ENCODE measurements around the gene SH3BP5. TPM values are rescaled to one million over a fixed set of nuclear protein-coding genes. Genes with fewer than 3 reads are reported as not detected.

The SH3BP5 gene
- total and polyA plus RNA-seq, 2 donors (not counting 1 experiment from before 2014, with no cell fraction given) = 76.6 to 92.3 TPM

DNA sequence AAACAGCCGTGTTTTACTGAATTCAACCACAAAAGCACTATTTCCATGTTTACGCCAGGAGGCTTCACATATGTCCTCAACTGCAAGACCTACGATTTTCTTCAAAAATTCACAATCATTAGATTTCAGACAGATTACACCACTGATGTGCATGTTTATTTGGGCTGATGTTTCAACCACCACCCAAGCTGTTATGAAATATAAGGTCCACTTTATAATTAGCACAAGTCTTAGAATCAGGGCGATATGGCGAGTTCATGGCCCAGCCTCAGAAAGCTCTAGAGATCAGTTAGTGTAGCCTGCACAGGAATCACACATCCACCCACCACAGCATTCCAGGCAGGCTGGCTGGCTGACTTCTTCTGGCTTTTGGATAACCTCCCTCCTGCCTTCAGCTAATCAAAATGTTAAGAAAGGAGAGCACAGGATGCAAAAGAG lies 15.4 kb downstream of the SH3BP5 start:
- no peak for ATAC-seq (ENCODE audit: low read depth)
- peaks cover 85% of the 10 kb centered on the region for H4K20me1 ChIP-seq (ENCODE audit: control insufficient read depth, insufficient read depth, low read length, poor library complexity, severe bottlenecking)
- Mint-ChIP-seq H3K27ac (peak overlapping the region; percentile 85), H3K4me1 (peaks cover 84% of the 10 kb centered on the region), H3K27me3 (no peaks in the 10 kb centered on the region), H3K4me3 (peak overlapping the region; percentile 50), H3K9me3 (ENCODE audit: insufficient read depth) (no peaks in the 10 kb centered on the region)
- H3K4me1 ChIP-seq (ENCODE audit: control insufficient read depth in 2 of 2, insufficient read depth in 2 of 2, low read length in 2 of 2) = peaks cover 72 to 76% of the 10 kb centered on the region in 2 donors
- ChIA-PET POLR2A (interaction anchor here (2.0 kb wide), 1 partner anchor 12 kb away, joined by 10 read pairs; no protein-coding TSS in a partner anchor), CTCF (interaction anchor here (0.8 to 1.9 kb wide), 8 partner anchors 9 to 63 kb away, joined by 3 to 9 read pairs (median 4); no protein-coding TSS in a partner anchor)
- peak overlapping the region; percentile 45 for H3K4me2 ChIP-seq (replicated peaks; ENCODE audit: low read depth, low read length, poor library complexity, severe bottlenecking)
- H2AFZ ChIP-seq (ENCODE audit: insufficient read depth, low read depth, low read length, poor library complexity, severe bottlenecking) = no peak overlapping the region
- no peaks in the 10 kb centered on the region for H3K27me3 ChIP-seq (replicated peaks in 1 of 4; ENCODE audit: control extremely low read depth in 1 of 4, control insufficient read depth in 3 of 4, insufficient read depth in 4 of 4, low read length in 3 of 4)
- WGBS (ENCODE audit: insufficient coverage) = 87% methylated on average over 3 of the region's 5 CpGs
- peaks cover 0 to 10% of the 10 kb centered on the region in 2 experiments for H3K36me3 ChIP-seq (replicated peaks in 1 of 2; ENCODE audit: control extremely low read depth in 1 of 2, control insufficient read depth in 1 of 2, extremely low read depth in 1 of 2, insufficient read depth in 2 of 2, low read length in 1 of 2)
- no peaks in the 10 kb centered on the region for H3K9me3 ChIP-seq (ENCODE audit: control extremely low read depth in 1 of 3, control insufficient read depth in 2 of 3, insufficient read depth in 1 of 3, low read length in 2 of 3)
- no peak overlapping the region for H3K9ac ChIP-seq (ENCODE audit: low read length)
- TF ChIP-seq, protein P1, sequence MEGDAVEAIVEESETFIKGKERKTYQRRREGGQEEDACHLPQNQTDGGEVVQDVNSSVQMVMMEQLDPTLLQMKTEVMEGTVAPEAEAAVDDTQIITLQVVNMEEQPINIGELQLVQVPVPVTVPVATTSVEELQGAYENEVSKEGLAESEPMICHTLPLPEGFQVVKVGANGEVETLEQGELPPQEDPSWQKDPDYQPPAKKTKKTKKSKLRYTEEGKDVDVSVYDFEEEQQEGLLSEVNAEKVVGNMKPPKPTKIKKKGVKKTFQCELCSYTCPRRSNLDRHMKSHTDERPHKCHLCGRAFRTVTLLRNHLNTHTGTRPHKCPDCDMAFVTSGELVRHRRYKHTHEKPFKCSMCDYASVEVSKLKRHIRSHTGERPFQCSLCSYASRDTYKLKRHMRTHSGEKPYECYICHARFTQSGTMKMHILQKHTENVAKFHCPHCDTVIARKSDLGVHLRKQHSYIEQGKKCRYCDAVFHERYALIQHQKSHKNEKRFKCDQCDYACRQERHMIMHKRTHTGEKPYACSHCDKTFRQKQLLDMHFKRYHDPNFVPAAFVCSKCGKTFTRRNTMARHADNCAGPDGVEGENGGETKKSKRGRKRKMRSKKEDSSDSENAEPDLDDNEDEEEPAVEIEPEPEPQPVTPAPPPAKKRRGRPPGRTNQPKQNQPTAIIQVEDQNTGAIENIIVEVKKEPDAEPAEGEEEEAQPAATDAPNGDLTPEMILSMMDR (IDR thresholded peaks at IDR 0.05) = no peak
- no peak for TF ChIP-seq EZH2 (IDR thresholded peaks at IDR 0.05; ENCODE audit: borderline replicate concordance, insufficient read depth, low read depth, low read length, poor library complexity, severe bottlenecking)
- H3K27ac ChIP-seq (ENCODE audit: low read length in 2 of 2) = peak overlapping the region; percentile 18 to 71
- H3K79me2 ChIP-seq (ENCODE audit: control insufficient read depth, insufficient read depth, low read length) = peaks cover 100% of the 10 kb centered on the region
- H3K4me3 ChIP-seq (ENCODE audit: control extremely low read depth in 1 of 5, extremely low read depth in 1 of 5, insufficient read depth in 1 of 5, low read depth in 2 of 5, low read length in 4 of 5) = no peak overlapping the region
- intact Hi-C loops (cut with micrococcal nuclease) = loop anchor here (2.0 kb wide), 1 partner anchor 14 kb away; no protein-coding TSS in a partner anchor
- DNase-seq = no peak

DNA sequence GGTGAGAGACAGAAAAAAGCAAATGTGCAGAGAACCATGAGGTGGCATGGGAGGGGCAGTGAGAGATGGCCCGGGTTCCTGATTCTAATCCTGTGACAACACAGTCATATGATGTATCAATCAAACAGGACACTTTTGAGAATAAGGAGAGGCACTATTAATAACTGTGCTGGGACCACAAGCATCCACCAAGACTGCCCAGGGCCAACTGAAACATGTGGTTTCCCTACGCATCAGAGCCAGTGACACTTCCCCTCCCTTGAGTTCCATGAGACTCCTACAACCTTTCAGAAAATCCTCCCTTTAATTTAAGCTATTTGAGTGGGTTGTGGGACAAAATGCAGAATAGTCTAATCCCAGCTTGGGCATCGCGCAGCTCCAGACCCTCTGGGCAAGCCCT lies 17.4 kb downstream of the SH3BP5 start:
- POLR2A ChIA-PET = no interaction called here
- Mint-ChIP-seq H3K27me3 (no peaks in the 10 kb centered on the region), H3K4me3 (peak overlapping the region; percentile 26), H3K4me1 (peaks cover 81% of the 10 kb centered on the region), H3K27ac (peak overlapping the region; percentile 76), H3K9me3 (ENCODE audit: insufficient read depth) (no peaks in the 10 kb centered on the region)
- CTCF ChIA-PET = interaction anchor here (0.8 to 1.5 kb wide), 2 partner anchors 18 to 41 kb away, joined by 3 to 4 read pairs; partner anchors contain the start of gene SH3BP5
- Histone ChIP-seq H3K4me2 (replicated peaks; ENCODE audit: low read depth, low read length, poor library complexity, severe bottlenecking) (peak overlapping the region; percentile 32), H4K20me1 (ENCODE audit: control insufficient read depth, insufficient read depth, low read length, poor library complexity, severe bottlenecking) (peaks cover 84% of the 10 kb centered on the region), H3K27me3 (replicated peaks in 1 of 4; ENCODE audit: control extremely low read depth in 1 of 4, control insufficient read depth in 3 of 4, insufficient read depth in 4 of 4, low read length in 3 of 4) (no peaks in the 10 kb centered on the region), H3K4me1 (ENCODE audit: control insufficient read depth in 2 of 2, insufficient read depth in 2 of 2, low read length in 2 of 2) (peaks cover 58 to 73% of the 10 kb centered on the region in 2 donors), H3K9ac (ENCODE audit: low read length) (no peak overlapping the region), H3K27ac (ENCODE audit: low read length in 2 of 2) (peak overlapping the region in 1 of 2 donors; percentile 71), H3K79me2 (ENCODE audit: control insufficient read depth, insufficient read depth, low read length) (peaks cover 100% of the 10 kb centered on the region), H3K9me3 (ENCODE audit: control extremely low read depth in 1 of 3, control insufficient read depth in 2 of 3, insufficient read depth in 1 of 3, low read length in 2 of 3) (no peaks in the 10 kb centered on the region), H3K36me3 (replicated peaks in 1 of 2; ENCODE audit: control extremely low read depth in 1 of 2, control insufficient read depth in 1 of 2, extremely low read depth in 1 of 2, insufficient read depth in 2 of 2, low read length in 1 of 2) (peaks cover 0 to 23% of the 10 kb centered on the region in 2 experiments), H3K4me3 (ENCODE audit: control extremely low read depth in 1 of 5, extremely low read depth in 1 of 5, insufficient read depth in 1 of 5, low read depth in 2 of 5, low read length in 4 of 5) (no peak overlapping the region), H2AFZ (ENCODE audit: insufficient read depth, low read depth, low read length, poor library complexity, severe bottlenecking) (no peak overlapping the region)
- ATAC-seq (ENCODE audit: low read depth) (no peak), DNase-seq (no peak)
- intact Hi-C loops (cut with micrococcal nuclease) = no loop called here
- WGBS (ENCODE audit: insufficient coverage) = no CpG with 5 or more reads among the region's 4 CpGs
- TF ChIP-seq, protein P1 (IDR thresholded peaks at IDR 0.05) = no peak
- TF ChIP-seq EZH2 (IDR thresholded peaks at IDR 0.05; ENCODE audit: borderline replicate concordance, insufficient read depth, low read depth, low read length, poor library complexity, severe bottlenecking) = no peak

All from B cell (primary cell).